ENCODE data around the gene TPRX1.

DNA sequence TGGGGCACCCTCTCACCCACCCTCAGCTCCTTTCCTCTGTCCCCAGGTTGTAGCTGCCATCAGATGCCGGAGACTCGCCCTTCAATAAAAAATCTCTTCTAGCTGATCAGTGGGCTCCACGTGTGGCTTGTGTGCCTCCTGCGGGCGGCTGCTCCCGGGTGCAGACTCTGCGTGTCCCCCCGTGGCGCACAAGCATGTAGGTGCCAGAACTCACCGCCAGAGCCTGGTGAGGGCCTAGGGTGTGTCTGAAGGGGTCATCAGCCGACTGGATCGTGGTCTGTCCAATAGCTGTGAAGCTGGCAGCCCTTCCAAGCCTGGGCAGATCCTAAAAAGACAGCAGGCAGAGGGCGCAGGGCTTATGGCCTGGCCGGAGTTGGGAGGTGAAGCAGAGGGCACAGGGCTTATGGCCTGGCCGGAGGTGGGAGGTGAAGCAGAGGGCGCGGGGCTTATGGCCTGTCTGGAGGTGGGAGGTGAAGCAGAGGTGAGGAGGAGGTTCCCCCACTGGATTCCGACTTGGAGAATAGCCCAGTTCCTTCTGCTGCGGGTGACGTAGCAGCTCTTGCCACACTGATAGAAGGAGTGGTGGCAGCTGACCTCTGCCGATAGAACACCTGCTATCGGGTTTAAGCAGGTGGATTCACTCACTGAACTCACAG lies 47.3 kb downstream of the TPRX1 start:
- TF ChIP-seq CTCF (IDR thresholded peaks at IDR 0.05; ENCODE audit: low read length) (no peak), EZH2 (optimal IDR thresholded peaks at IDR 0.05; ENCODE audit: low read depth, low read length) (no peak), EZH2phosphoT487 (IDR thresholded peaks at IDR 0.05; ENCODE audit: low read length) (no peak)

Data from MM.1S (cell line).